Smooth muscle cell (in vitro differentiated cells): ENCODE data around the gene KIF17. TPM values are rescaled to one million over a fixed set of nuclear protein-coding genes. Genes with fewer than 3 reads are reported as not detected.

Experiments used
- DNase-seq: peaks from one replicate; lab custom pipeline; 2025; ENCODE audit not compliant: unreplicated experiment; lab: John Stamatoyannopoulos, UW
- H2AFZ ChIP-seq: fragments of 200-600 bp; sonication (generic); 2 replicates; pipeline ENCODE4 v1.6.0; 2016; ENCODE audit warnings: antibody characterized with exemption, low read depth, mild to moderate bottlenecking
- H3F3A ChIP-seq: fragments of 200-600 bp; sonication (generic); 2 replicates; pipeline ENCODE4 v1.6.0; 2017; ENCODE audit warnings: antibody characterized with exemption, low read depth
- H3K27ac ChIP-seq: fragments of 200-600 bp; sonication (generic); 2 replicates; pipeline ENCODE4 v1.5.1; 2016; ENCODE audit warnings: low read depth, mild to moderate bottlenecking
- H3K27me3 ChIP-seq: fragments of 200-600 bp; sonication (generic); 2 replicates; pipeline ENCODE4 v1.6.1; 2016; ENCODE audit warnings: low read depth, mild to moderate bottlenecking
- H3K36me3 ChIP-seq: fragments of 200-600 bp; sonication (generic); 2 replicates; pipeline ENCODE4 v1.5.1; 2016; ENCODE audit warnings: low read depth
- H3K4me1 ChIP-seq: fragments of 200-600 bp; sonication (generic); 2 replicates; pipeline ENCODE4 v1.5.1; 2016; ENCODE audit warnings: low read depth
- H3K4me2 ChIP-seq: fragments of 200-600 bp; sonication (generic); 2 replicates; pipeline ENCODE4 v1.6.0; 2016; ENCODE audit warnings: mild to moderate bottlenecking
- H3K4me3 ChIP-seq: fragments of 200-600 bp; sonication (generic); 2 replicates; pipeline ENCODE4 v1.5.1; 2016; ENCODE audit warnings: mild to moderate bottlenecking
- H3K79me2 ChIP-seq: fragments of 200-600 bp; sonication (generic); 2 replicates; pipeline ENCODE4 v1.6.0; 2016; ENCODE audit warnings: low read depth, mild to moderate bottlenecking
- H3K9ac ChIP-seq: fragments of 200-600 bp; sonication (generic); 2 replicates; pipeline ENCODE4 v1.6.0; 2016; ENCODE audit warnings: low read depth
- H3K9me3 ChIP-seq: fragments of 200-600 bp; sonication (generic); replicated peaks from 2 replicates; pipeline ENCODE4 v1.5.1; 2016; ENCODE audit warnings: low read depth
- H4K20me1 ChIP-seq: fragments of 200-600 bp; sonication (generic); 2 replicates; pipeline ENCODE4 v1.6.0; 2016; ENCODE audit warnings: low read depth
- CTCF ChIP-seq: fragments of 200-600 bp; sonication (generic); IDR thresholded peaks from 2 replicates; pipeline ENCODE4 v1.5.1; 2017; ENCODE audit warnings: borderline replicate concordance, mild to moderate bottlenecking, antibody characterized with exemption; ENCODE audit not compliant: insufficient read depth, poor library complexity, severe bottlenecking
- WGBS: methylation state at CpG from one replicate; pipeline ENCODE4 v1.1.7; 2016; ENCODE audit warnings: low lambda C conversion rate; 5-methylcytosine and 5-hydroxymethylcytosine counted together
- polyA plus RNA-seq: library from polyadenylated mRNA; unstranded; fragments of >200 nt; fragmentation: Nextera tagmentation; extraction: Ambion mirVana; gene quantifications from 2 replicates; pipeline ENCODE4 v1.2.1, GENCODE V29; 2016
- total RNA-seq: library from RNA; depleted of rRNA; stranded (reverse); fragments of >200 nt; gene quantifications from 2 replicates; pipeline ENCODE4 v1.2.3, GENCODE V29; 2014

The KIF17 gene
- total and polyA plus RNA-seq, 2 experiments from 2014 or later, result 0.13 to 2.2 TPM

GRCh38 chr1:20621012-20621411, 96.8 kb downstream of the KIF17 start:
- no peak overlapping the region for H3K4me2 ChIP-seq
- no peak for DNase-seq
- no peaks in the 10 kb centered on the region for H3K36me3 ChIP-seq
- H2AFZ ChIP-seq, result no peak overlapping the region
- no peaks in the 10 kb centered on the region for H4K20me1 ChIP-seq
- no peak overlapping the region for H3K9ac ChIP-seq
- H3K4me1 ChIP-seq, result no peaks in the 10 kb centered on the region
- H3K4me3 ChIP-seq, result no peak overlapping the region
- no peaks in the 10 kb centered on the region for H3K79me2 ChIP-seq
- no peak overlapping the region for H3K27ac ChIP-seq
- no peak for TF ChIP-seq CTCF
- no peaks in the 10 kb centered on the region for H3K9me3 ChIP-seq
- no peaks in the 10 kb centered on the region for H3F3A ChIP-seq
- H3K27me3 ChIP-seq, result no peaks in the 10 kb centered on the region
- WGBS, result 94% methylated on average over 6 of the region's 6 CpGs

GRCh38 chr1:20619999-20620398, 97.8 kb downstream of the KIF17 start:
- TF ChIP-seq CTCF, result no peak
- H3F3A ChIP-seq, result no peaks in the 10 kb centered on the region
- H3K9ac ChIP-seq, result no peak overlapping the region
- H4K20me1 ChIP-seq, result no peaks in the 10 kb centered on the region
- no peak for DNase-seq
- WGBS, result 100% methylated on average over 1 of the region's 1 CpG
- H3K4me1 ChIP-seq, result no peaks in the 10 kb centered on the region
- H3K36me3 ChIP-seq, result no peaks in the 10 kb centered on the region
- H3K9me3 ChIP-seq, result no peaks in the 10 kb centered on the region
- no peaks in the 10 kb centered on the region for H3K79me2 ChIP-seq
- no peaks in the 10 kb centered on the region for H3K27me3 ChIP-seq
- no peak overlapping the region for H3K4me3 ChIP-seq
- no peak overlapping the region for H3K4me2 ChIP-seq
- H2AFZ ChIP-seq, result no peak overlapping the region
- no peak overlapping the region for H3K27ac ChIP-seq

GRCh38 chr1:20618550-20618949, 99.3 kb downstream of the KIF17 start:
- Histone ChIP-seq H3K4me1 (no peaks in the 10 kb centered on the region), H4K20me1 (no peaks in the 10 kb centered on the region), H3K36me3 (no peaks in the 10 kb centered on the region), H3K27me3 (no peaks in the 10 kb centered on the region), H3K9ac (no peak overlapping the region), H2AFZ (no peak overlapping the region), H3K79me2 (no peaks in the 10 kb centered on the region), H3K4me2 (no peak overlapping the region), H3K4me3 (no peak overlapping the region), H3F3A (peaks cover 1% of the 10 kb centered on the region), H3K9me3 (no peaks in the 10 kb centered on the region), H3K27ac (no peak overlapping the region)
- no peak for DNase-seq
- TF ChIP-seq CTCF, result no peak
- 86% methylated on average over 4 of the region's 4 CpGs for WGBS

GRCh38 chr1:20616847-20617487, 100.8 kb downstream of the KIF17 start:
- H3K4me1 ChIP-seq, result no peaks in the 10 kb centered on the region
- H3K4me2 ChIP-seq, result no peak overlapping the region
- no peaks in the 10 kb centered on the region for H3K9me3 ChIP-seq
- H3K27me3 ChIP-seq, result no peaks in the 10 kb centered on the region
- no peaks in the 10 kb centered on the region for H3K36me3 ChIP-seq
- no peak for TF ChIP-seq CTCF
- H4K20me1 ChIP-seq, result no peaks in the 10 kb centered on the region
- H3K4me3 ChIP-seq, result no peak overlapping the region
- H2AFZ ChIP-seq, result no peak overlapping the region
- WGBS, result 94% methylated on average over 3 of the region's 3 CpGs
- no peak overlapping the region for H3K27ac ChIP-seq
- H3K79me2 ChIP-seq, result no peaks in the 10 kb centered on the region
- H3F3A ChIP-seq, result peaks cover 8% of the 10 kb centered on the region
- H3K9ac ChIP-seq, result no peak overlapping the region
- no peak for DNase-seq
